ENCODE measurements around the gene AQP5. TPM values are rescaled to one million over a fixed set of nuclear protein-coding genes. Genes with fewer than 3 reads are reported as not detected.
A peak's percentile ranks its signal among the peaks of the same experiment; 100 is the strongest.

AQP5 gene
- total RNA-seq (1 to 10 TPM in 1 of 2 donors, not detected in 1; 1.2 TPM), polyA plus RNA-seq (under 1 TPM in 1 of 2 donors, not detected in 1; 0.08 TPM)
- long read RNA-seq, donor 1, result 0 reads
- long read RNA-seq, donor 2, partial matches to known transcripts, result 1 of 1 reads
- long read RNA-seq, donor 2, other reads (novel, unspliced or antisense), result 0 of 1 reads

DNA sequence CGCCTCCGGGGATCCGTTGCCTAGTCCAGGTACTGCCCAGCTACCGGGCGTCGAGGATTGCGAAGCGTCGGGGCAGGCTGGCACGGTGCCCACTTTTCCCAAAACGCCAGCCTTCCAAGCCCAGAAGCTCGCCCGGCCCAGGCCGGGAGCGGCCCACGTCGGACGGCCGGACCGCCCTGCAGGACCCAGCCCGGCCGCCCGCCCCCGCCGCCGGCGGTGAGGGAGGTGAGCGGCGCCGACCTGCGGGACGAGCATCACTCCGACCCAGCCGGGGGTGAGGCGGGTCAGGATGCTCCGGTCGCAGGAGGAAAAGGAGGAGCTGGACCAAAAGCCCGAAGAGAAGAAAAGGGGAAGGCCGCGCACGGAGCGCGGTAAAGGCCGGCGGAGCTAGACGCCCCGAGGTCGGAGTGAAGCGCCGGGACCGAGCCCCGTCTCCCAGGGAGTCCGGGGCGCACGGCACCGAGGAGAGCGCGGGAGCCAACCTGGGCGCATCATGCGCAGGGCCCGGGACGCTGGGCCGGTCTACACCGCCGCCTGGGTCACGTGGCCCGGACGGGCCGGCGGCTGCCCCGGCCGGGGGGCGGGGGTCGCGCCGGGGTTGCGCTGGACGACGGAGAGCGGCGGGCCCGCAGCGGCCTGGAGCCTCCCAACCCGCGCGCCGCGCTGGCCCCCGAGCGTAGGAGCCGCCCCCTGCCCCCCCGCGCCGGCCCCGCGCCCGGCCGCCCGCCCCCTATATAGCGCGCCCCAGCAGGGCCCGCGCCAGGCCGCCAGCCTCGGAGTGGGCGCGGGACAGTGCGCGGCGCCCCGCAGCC is at the start of gene AQP5:
Gene AQP5 (plus strand): TSS at position 762 of the 812 bp plus-strand sequence. CDS start 146 bp downstream, outside the sequence.
- intact Hi-C loops (cut with DNase I), result loop anchor here in 1 of 2 donors (10.0 kb wide), 1 partner anchor 213 kb away; no protein-coding TSS in a partner anchor
- no peaks in the 10 kb centered on the region for H3K27me3 ChIP-seq (ENCODE audit: control insufficient read depth in 1 of 2, insufficient read depth in 2 of 2, low read length in 1 of 2)
- ATAC-seq (ENCODE audit: low FRiP score), result no peak

DNA sequence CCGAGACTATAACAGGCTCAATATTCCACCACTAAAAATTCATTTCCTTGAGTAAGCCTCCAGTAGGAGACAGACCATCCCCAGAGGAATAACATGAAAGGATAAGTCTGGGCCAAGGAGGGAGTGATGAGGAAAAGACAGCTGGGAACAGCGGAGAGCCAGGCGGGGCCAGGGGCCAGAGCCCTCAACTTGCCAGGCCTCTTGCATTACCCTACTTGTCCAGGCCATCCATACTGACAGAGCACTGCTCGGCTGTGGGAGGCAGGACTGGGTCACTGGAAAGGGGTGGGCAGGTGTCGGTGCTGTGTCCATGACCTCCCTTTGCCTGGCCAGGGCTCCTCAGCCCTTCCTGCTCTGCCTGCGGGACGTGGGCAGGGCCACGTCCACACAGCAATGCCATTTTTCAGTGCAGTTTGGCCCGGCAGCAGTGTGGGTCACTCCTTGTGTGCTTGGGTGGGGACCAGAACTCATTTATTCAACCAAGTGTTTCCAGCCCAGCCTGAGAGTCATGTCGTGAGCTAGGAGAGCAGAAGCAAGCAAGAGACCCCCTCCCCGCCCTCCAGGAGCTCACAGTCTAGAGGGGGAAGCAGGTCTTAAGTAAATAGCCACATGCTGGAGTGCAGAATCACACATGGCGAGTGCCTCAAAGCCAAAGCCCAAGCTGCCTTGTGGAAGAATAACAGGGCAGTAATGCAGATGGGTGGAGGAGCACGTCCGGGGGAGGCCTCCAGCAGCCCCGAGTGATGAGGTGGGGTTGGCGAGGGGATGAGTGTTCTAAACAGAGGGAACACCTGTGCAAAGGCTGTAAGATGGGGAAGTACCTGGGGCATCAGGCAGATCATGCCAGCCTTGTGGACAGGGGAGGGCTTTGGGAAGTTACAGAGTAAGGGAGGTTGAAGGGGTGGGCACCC is 49.1 kb upstream of the AQP5 start:
- 85% methylated on average over 16 of the region's 16 CpGs for WGBS, 2 donors
- intact Hi-C loops (cut with DNase I), result no loop called here
- DNase-seq (peak in 1 of 2 donors; percentile 73), ATAC-seq (ENCODE audit: low FRiP score) (no peak)
- no peak overlapping the region for H3K27ac ChIP-seq (ENCODE audit: low read depth in 1 of 2, low read length in 2 of 2)
- H3K27me3 ChIP-seq (ENCODE audit: control insufficient read depth in 1 of 2, insufficient read depth in 2 of 2, low read length in 1 of 2), result no peaks in the 10 kb centered on the region
- H3K9me3 ChIP-seq (ENCODE audit: control insufficient read depth, low read length), result no peaks in the 10 kb centered on the region
- H3K36me3 ChIP-seq (ENCODE audit: control insufficient read depth in 1 of 2, insufficient read depth in 2 of 2, low read length in 1 of 2), result no peaks in the 10 kb centered on the region
- no peaks in the 10 kb centered on the region for H3K4me1 ChIP-seq (ENCODE audit: control insufficient read depth in 1 of 2, insufficient read depth in 2 of 2, low read length in 2 of 2)
- no peak overlapping the region for H3K4me3 ChIP-seq (ENCODE audit: low read length in 2 of 2)

More for the DNA sequence above, at the start of gene AQP5:
- Histone ChIP-seq H3K9me3 (ENCODE audit: control insufficient read depth, low read length) (no peaks in the 10 kb centered on the region), H3K36me3 (ENCODE audit: control insufficient read depth in 1 of 2, insufficient read depth in 2 of 2, low read length in 1 of 2) (no peaks in the 10 kb centered on the region), H3K4me3 (ENCODE audit: low read length in 2 of 2) (peak within 1 kb of the TSS in 1 of 2 donors; percentile 22), H3K4me1 (ENCODE audit: control insufficient read depth in 1 of 2, insufficient read depth in 2 of 2, low read length in 2 of 2) (no peaks in the 10 kb centered on the region), H3K27ac (ENCODE audit: low read depth in 1 of 2, low read length in 2 of 2) (no peak within 1 kb of the TSS)
- DNase-seq, result peak in 1 of 2 donors; percentile 81
- 3% methylated on average over 74 to 111 of the region's 111 CpGs for WGBS, 2 donors

DNA sequence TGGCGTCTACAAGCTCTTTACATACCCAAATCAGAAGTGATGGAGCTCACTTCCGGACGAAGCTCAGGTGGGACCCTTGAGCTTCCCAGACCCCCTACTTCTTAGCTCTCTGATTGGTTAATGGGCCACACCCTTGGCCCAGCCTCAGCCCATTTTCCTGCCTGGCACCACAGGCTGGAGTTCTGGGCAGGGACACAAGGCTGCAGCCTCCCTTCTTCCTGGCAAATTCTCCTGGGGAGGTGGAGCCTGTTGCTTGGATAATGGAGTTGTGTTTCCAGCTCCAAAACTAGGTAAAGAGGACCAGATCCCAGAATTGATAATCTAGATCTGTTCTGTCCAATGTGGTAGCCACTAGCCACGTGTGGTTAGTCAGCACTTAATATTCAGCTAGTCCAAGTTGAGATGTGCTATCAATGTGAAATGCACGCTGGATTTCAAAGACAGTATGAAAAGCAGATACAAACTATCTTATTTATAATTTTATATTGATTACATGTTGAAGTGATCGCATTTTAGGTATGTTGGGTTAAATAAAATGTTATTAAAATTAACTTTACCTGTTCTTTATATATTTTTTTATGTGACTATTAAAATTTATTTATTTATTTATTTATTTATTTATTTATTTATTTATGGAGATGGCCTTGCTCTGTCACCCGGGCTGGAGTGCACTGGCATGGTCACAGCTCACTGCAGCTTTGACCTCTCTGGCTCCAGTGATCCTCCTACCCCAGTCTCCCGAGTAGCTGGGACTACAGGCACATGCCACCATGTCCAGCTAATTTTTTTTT is 45.3 kb upstream of the AQP5 start:
- H3K9me3 ChIP-seq (ENCODE audit: control insufficient read depth, low read length), result no peaks in the 10 kb centered on the region
- H3K36me3 ChIP-seq (ENCODE audit: control insufficient read depth in 1 of 2, insufficient read depth in 2 of 2, low read length in 1 of 2), result no peaks in the 10 kb centered on the region
- H3K4me3 ChIP-seq (ENCODE audit: low read length in 2 of 2), result no peak overlapping the region
- WGBS, 2 donors, result 74 to 80% methylated on average over 8 of the region's 8 CpGs
- H3K4me1 ChIP-seq (ENCODE audit: control insufficient read depth in 1 of 2, insufficient read depth in 2 of 2, low read length in 2 of 2), result no peaks in the 10 kb centered on the region
- no peak overlapping the region for H3K27ac ChIP-seq (ENCODE audit: low read depth in 1 of 2, low read length in 2 of 2)
- intact Hi-C loops (cut with DNase I), result no loop called here
- ATAC-seq (ENCODE audit: low FRiP score), result no peak
- DNase-seq, result peak in 1 of 2 donors; percentile 32
- H3K27me3 ChIP-seq (ENCODE audit: control insufficient read depth in 1 of 2, insufficient read depth in 2 of 2, low read length in 1 of 2), result no peaks in the 10 kb centered on the region

DNA sequence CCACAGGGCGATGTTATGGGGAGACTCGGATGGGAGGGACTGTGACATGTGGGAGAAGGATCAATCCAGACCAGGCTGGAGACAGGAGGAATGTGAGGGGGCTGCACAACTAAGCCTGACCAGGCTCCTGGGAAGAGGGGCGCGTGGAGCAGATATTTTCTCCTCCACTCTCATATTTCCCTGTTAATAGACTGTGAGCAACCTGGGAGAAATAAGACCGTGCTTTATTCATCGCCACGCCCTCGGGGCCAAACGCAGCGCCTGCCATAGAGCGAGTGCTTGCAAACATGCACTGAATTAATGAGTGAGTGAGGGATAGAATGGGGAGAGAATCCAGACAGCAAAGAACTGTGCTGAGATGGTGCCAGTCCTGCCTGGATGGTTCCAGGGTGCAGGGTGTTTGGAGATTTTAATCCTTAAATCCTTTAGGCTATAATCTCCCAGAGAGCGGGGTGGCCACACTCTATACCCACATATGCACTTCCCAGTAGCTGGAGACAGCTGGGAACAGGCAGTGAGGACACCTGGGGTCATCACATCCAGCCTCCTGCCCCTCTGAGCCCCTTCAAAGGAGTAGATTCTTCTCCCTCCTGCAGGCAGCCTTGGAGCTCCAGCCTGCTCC is 44.4 kb upstream of the AQP5 start:
- peak in 1 of 2 donors; percentile 26 for DNase-seq
- WGBS, 2 donors, result 87 to 88% methylated on average over 12 of the region's 12 CpGs

DNA sequence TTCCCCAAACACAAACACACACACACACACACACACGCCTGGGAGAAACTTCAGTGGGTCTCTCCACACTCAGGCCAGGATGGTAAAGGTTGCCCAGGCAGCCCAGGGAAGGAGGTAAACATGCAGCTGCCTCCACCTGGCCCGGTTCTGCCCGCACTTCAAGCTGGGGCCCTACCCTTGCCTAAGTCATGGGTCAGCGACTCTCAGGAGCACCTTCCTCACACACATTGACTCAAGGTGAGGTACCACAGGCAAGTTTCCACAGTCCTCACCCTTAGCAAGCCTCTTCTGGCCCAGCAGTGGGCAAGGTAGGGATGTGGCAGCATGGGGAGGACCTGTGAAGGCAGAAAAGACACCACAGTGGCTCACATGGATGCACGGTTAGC is 43.9 kb upstream of the AQP5 start:
- no peaks in the 10 kb centered on the region for H3K27me3 ChIP-seq (ENCODE audit: control insufficient read depth in 1 of 2, insufficient read depth in 2 of 2, low read length in 1 of 2)
- DNase-seq (peak in 1 of 2 donors; percentile 50), ATAC-seq (ENCODE audit: low FRiP score) (no peak)
- WGBS, 2 donors, result 86 to 89% methylated on average over 5 of the region's 5 CpGs
- no peak overlapping the region for H3K27ac ChIP-seq (ENCODE audit: low read depth in 1 of 2, low read length in 2 of 2)
- H3K36me3 ChIP-seq (ENCODE audit: control insufficient read depth in 1 of 2, insufficient read depth in 2 of 2, low read length in 1 of 2), result no peaks in the 10 kb centered on the region
- H3K4me1 ChIP-seq (ENCODE audit: control insufficient read depth in 1 of 2, insufficient read depth in 2 of 2, low read length in 2 of 2), result no peaks in the 10 kb centered on the region
- no peak overlapping the region for H3K4me3 ChIP-seq (ENCODE audit: low read length in 2 of 2)
- no peaks in the 10 kb centered on the region for H3K9me3 ChIP-seq (ENCODE audit: control insufficient read depth, low read length)
- intact Hi-C loops (cut with DNase I), result no loop called here

More for the DNA sequence above, 44.4 kb upstream of the AQP5 start:
- Histone ChIP-seq H3K4me1 (ENCODE audit: control insufficient read depth in 1 of 2, insufficient read depth in 2 of 2, low read length in 2 of 2) (no peaks in the 10 kb centered on the region), H3K27me3 (ENCODE audit: control insufficient read depth in 1 of 2, insufficient read depth in 2 of 2, low read length in 1 of 2) (no peaks in the 10 kb centered on the region), H3K36me3 (ENCODE audit: control insufficient read depth in 1 of 2, insufficient read depth in 2 of 2, low read length in 1 of 2) (no peaks in the 10 kb centered on the region), H3K27ac (ENCODE audit: low read depth in 1 of 2, low read length in 2 of 2) (no peak overlapping the region), H3K9me3 (ENCODE audit: control insufficient read depth, low read length) (no peaks in the 10 kb centered on the region), H3K4me3 (ENCODE audit: low read length in 2 of 2) (no peak overlapping the region)
- intact Hi-C loops (cut with DNase I), result no loop called here
- ATAC-seq (ENCODE audit: low FRiP score), result no peak

DNA sequence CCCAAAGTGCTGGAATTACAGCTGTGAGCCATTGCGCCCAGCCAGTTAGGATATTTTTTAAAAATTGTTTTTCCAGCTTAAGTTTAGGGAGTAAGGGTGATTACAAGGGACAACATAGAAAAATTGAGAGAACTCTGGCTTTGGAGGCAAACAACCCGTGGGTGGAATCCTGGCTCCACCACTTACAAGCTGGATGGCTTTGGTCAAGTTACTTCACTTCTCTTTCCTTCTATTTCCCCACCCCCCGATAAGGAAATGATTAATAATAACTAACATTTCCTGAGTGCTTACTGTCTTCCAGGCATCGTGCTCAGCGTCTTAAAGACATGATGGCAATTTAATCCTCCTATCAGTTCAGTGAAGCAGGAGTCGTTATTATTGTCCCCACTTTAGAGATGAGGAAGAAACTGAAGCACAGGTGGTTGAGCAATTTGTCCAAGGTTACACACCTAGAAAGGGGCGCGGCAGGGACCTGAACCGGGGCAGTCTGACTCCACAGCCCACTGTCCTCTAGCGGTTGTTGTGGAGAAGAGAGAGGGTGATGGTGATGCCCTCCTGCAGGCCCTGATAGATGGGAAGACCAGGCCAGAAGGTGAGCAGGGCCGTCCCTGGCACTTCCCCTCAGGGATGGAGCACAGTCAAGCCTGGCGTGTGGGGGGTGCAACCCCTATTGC is 41.3 kb upstream of the AQP5 start:
- H3K4me1 ChIP-seq (ENCODE audit: control insufficient read depth in 1 of 2, insufficient read depth in 2 of 2, low read length in 2 of 2), result no peaks in the 10 kb centered on the region
- H3K9me3 ChIP-seq (ENCODE audit: control insufficient read depth, low read length), result no peaks in the 10 kb centered on the region
- intact Hi-C loops (cut with DNase I), result no loop called here
- DNase-seq, result peak in 1 of 2 donors; percentile 64
- H3K27me3 ChIP-seq (ENCODE audit: control insufficient read depth in 1 of 2, insufficient read depth in 2 of 2, low read length in 1 of 2), result no peaks in the 10 kb centered on the region
- no peak overlapping the region for H3K27ac ChIP-seq (ENCODE audit: low read depth in 1 of 2, low read length in 2 of 2)
- H3K4me3 ChIP-seq (ENCODE audit: low read length in 2 of 2), result no peak overlapping the region
- ATAC-seq (ENCODE audit: low FRiP score), result no peak
- WGBS, 2 donors, result 69 to 73% methylated on average over 12 of the region's 12 CpGs
- H3K36me3 ChIP-seq (ENCODE audit: control insufficient read depth in 1 of 2, insufficient read depth in 2 of 2, low read length in 1 of 2), result no peaks in the 10 kb centered on the region

DNA sequence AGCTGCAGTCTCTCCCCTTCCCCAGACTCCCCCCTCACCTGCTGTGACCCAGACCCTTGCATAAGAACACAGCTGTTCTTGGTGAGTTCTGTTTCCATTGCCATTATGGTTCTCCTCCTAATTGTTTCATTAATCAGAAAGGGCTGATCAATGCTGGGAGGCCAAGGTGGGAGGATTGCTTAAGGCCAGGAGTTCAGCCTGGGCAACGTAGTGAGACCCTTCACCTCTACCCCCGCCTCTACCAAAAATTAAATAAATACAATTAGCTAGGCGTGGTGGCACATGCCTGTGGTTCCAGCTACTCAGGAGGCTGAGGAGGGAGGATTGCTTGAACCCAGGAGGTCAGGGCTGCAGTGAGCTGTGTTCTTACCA is 40.8 kb upstream of the AQP5 start:
- intact Hi-C loops (cut with DNase I), result no loop called here
- Histone ChIP-seq H3K27ac (ENCODE audit: low read depth in 1 of 2, low read length in 2 of 2) (no peak overlapping the region), H3K36me3 (ENCODE audit: control insufficient read depth in 1 of 2, insufficient read depth in 2 of 2, low read length in 1 of 2) (no peaks in the 10 kb centered on the region), H3K4me1 (ENCODE audit: control insufficient read depth in 1 of 2, insufficient read depth in 2 of 2, low read length in 2 of 2) (no peaks in the 10 kb centered on the region), H3K4me3 (ENCODE audit: low read length in 2 of 2) (no peak overlapping the region), H3K9me3 (ENCODE audit: control insufficient read depth, low read length) (no peaks in the 10 kb centered on the region), H3K27me3 (ENCODE audit: control insufficient read depth in 1 of 2, insufficient read depth in 2 of 2, low read length in 1 of 2) (no peaks in the 10 kb centered on the region)
- 91% methylated on average over 3 of the region's 3 CpGs for WGBS, 2 donors
- no peak for DNase-seq
- no peak for ATAC-seq (ENCODE audit: low FRiP score)

Data from aorta (tissue), 5 donors.